ENCODE results near the gene ASPN.

GRCh38 chr9:92467511-92467910 lies 14.8 kb downstream of the ASPN start:
- no peak for TF ChIP-seq STAT1 (IDR thresholded peaks at IDR 0.05; ENCODE audit: unreplicated experiment)
- TF ChIP-seq CTCF (conservative IDR thresholded peaks at IDR 0.05; ENCODE audit: low read depth in 2 of 2): no peak
- no peak for TF ChIP-seq EZH2 (IDR thresholded peaks at IDR 0.05; ENCODE audit: low read depth, unreplicated experiment)
- no peak for TF ChIP-seq POLR2AphosphoS5 (IDR thresholded peaks at IDR 0.05; ENCODE audit: low read depth)
- TF ChIP-seq REST (IDR thresholded peaks at IDR 0.05; ENCODE audit: unreplicated experiment): no peak
- no peak for TF ChIP-seq JUNB (IDR thresholded peaks at IDR 0.05; ENCODE audit: unreplicated experiment)
- TF ChIP-seq CREB1 (CRISPR knock-in tag; IDR thresholded peaks at IDR 0.05; ENCODE audit: low read depth): no peak
- no peak for TF ChIP-seq EZH2phosphoT487 (IDR thresholded peaks at IDR 0.05; ENCODE audit: unreplicated experiment)
- TF ChIP-seq ZNF331 (CRISPR knock-in tag; IDR thresholded peaks at IDR 0.05; ENCODE audit: low read depth): no peak
- TF ChIP-seq NANOG (IDR thresholded peaks at IDR 0.05; ENCODE audit: borderline replicate concordance): no peak

Data from GM23338 (cell line).